ENCODE data around the gene DIPK1B. TPM values are rescaled to one million over a fixed set of nuclear protein-coding genes. Genes with fewer than 3 reads are reported as not detected.
A peak's percentile ranks its signal among the peaks of the same experiment; 100 is the strongest.
"Not testable (repeated sequence)": the region's sequence is repeated elsewhere in the genome, so short reads cannot be mapped to it uniquely, and the experiment has no call there.

DIPK1B gene
- total RNA-seq, 1 experiment from 2014 or later = 40.4 TPM

DNA sequence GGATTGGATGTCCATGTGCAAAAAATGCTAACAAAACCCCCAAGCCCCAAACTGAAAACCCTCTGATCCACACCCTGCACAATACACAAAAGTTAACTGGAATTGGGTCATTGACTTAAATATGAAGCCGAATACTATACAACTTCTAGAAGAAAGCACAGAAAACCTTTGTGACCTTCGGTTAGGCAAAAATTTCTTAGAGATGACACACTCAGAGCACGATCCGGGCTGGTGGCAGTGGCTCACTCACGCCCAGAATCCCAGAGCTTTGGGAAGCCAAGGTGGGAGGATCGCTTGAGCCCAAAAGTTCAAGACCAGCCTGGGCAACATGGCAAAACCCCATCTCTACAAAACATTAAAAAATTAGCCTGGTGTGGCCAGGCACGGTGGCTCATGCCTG is 1.8 kb upstream of the DIPK1B start:
- no peaks in the 10 kb centered on the region for H3K9me3 ChIP-seq
- H3K4me1 ChIP-seq = peaks cover 11% of the 10 kb centered on the region
- Mint-ChIP-seq H3K9me3 (ENCODE audit: unreplicated experiment) (no peaks in the 10 kb centered on the region), H3K4me3 (ENCODE audit: unreplicated experiment) (no peak overlapping the region), H3K27ac (ENCODE audit: unreplicated experiment) (no peak overlapping the region), H3K4me1 (ENCODE audit: low read depth, unreplicated experiment) (peaks cover 9% of the 10 kb centered on the region), H3K27me3 (ENCODE audit: insufficient read depth, unreplicated experiment) (no peaks in the 10 kb centered on the region), H3K36me3 (ENCODE audit: insufficient read depth, unreplicated experiment) (no peaks in the 10 kb centered on the region)
- BruUV-seq (replicated peaks) = no TSS peak
- TF ChIP-seq, protein P1, sequence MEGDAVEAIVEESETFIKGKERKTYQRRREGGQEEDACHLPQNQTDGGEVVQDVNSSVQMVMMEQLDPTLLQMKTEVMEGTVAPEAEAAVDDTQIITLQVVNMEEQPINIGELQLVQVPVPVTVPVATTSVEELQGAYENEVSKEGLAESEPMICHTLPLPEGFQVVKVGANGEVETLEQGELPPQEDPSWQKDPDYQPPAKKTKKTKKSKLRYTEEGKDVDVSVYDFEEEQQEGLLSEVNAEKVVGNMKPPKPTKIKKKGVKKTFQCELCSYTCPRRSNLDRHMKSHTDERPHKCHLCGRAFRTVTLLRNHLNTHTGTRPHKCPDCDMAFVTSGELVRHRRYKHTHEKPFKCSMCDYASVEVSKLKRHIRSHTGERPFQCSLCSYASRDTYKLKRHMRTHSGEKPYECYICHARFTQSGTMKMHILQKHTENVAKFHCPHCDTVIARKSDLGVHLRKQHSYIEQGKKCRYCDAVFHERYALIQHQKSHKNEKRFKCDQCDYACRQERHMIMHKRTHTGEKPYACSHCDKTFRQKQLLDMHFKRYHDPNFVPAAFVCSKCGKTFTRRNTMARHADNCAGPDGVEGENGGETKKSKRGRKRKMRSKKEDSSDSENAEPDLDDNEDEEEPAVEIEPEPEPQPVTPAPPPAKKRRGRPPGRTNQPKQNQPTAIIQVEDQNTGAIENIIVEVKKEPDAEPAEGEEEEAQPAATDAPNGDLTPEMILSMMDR (IDR thresholded peaks at IDR 0.05; ENCODE audit: insufficient read depth in 1 of 2, low read depth in 1 of 2, low read length in 1 of 2, severe bottlenecking in 1 of 2, unreplicated experiment in 1 of 2) = no peak
- DNase-seq = no peak
- intact Hi-C loops (cut with micrococcal nuclease; ENCODE audit: unreplicated experiment) = no loop called here
- CTCF ChIA-PET = no interaction called here
- no peaks in the 10 kb centered on the region; the same call in 1 of the 2 replicates for H3K36me3 ChIP-seq (ENCODE audit: control insufficient read depth, insufficient read depth, low read length)
- H3K27me3 ChIP-seq (replicated peaks; ENCODE audit: control insufficient read depth, insufficient read depth, low read length) = no peaks in the 10 kb centered on the region
- POLR2A ChIA-PET = no interaction called here
- no peak overlapping the region for H3K4me3 ChIP-seq (ENCODE audit: low read depth, low read length)

DNA sequence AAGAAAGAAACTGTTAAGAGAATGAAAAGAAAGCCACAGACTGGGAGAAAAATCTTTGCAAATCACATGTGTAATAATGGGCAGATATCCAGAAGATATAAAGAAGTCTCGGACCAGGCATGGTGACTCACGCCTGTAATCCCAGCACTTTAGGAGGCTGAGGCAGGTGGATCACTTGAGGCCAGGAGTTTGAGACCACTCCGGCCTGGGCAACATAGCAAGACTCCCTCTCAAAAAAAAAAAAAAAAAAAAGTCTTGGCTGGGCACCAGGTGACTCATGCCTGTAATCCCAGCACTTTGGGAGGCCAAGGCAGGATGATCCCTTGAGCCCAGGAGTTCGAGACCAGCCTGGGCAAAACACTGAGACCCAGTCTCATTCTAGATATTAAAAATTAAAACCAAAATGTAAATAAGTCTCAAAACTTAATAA is 1.1 kb upstream of the DIPK1B start:
- BruUV-seq (replicated peaks); H3K9me3 Mint-ChIP-seq (ENCODE audit: unreplicated experiment); H3K27ac Mint-ChIP-seq (ENCODE audit: unreplicated experiment); H3K4me3 ChIP-seq (ENCODE audit: low read depth, low read length); H3K9me3 ChIP-seq; H3K36me3 ChIP-seq (ENCODE audit: control insufficient read depth, insufficient read depth, low read length); H3K27me3 Mint-ChIP-seq (ENCODE audit: insufficient read depth, unreplicated experiment); POLR2A ChIA-PET; intact Hi-C loops (cut with micrococcal nuclease; ENCODE audit: unreplicated experiment); H3K36me3 Mint-ChIP-seq (ENCODE audit: insufficient read depth, unreplicated experiment); CTCF ChIA-PET; DNase-seq; H3K27me3 ChIP-seq (replicated peaks; ENCODE audit: control insufficient read depth, insufficient read depth, low read length): not testable (repeated sequence)
- peaks cover 11% of the 10 kb centered on the region for H3K4me1 ChIP-seq
- Mint-ChIP-seq H3K4me1 (ENCODE audit: low read depth, unreplicated experiment) (peaks cover 15% of the 10 kb centered on the region), H3K4me3 (ENCODE audit: unreplicated experiment) (peak overlapping the region; percentile 51)

DNA sequence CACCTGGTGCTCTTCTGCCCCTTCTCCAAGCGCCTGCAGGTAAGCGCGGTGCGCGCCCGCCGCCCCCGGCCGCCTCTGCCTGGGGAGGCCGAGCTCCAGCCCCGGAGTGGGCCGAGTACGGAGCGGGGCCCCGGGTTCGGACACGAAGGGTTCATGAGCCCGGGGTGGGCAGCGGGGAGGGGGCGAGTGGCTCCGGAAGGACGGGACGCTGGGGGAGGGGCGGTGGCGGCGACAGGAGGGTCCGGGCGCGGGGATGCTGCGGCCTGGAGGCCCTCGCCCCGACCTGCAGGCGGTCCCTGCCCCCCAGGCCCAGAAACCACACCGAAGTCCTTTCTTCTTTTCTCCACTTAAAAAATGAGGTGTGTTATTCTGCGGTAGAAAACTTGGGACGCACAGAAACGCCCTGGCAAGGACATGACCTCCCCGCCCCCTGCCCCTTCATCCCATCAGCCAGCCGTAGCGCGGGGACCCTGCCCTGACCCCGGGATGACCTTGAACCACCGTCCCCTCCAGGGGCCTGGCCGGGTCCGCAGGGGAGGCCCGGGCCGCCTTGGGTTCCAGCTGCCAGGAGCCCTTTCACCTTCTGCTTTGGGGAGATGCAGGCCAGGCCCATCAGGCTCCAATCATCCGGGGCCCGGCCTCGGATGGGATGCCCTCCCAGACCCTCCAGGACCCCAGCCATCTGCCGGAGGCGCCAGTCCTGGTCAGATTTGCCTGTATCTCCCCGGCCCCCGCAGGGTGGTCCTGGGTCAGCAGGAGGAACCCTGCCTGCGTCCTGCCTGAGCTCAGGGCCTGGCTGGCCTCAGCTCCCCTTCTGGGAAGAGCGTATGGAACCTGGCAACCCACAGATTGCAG is 545 bp downstream of the DIPK1B start:
- H3K4me3 Mint-ChIP-seq (ENCODE audit: unreplicated experiment) = peak overlapping the region; percentile 66
- intact Hi-C loops (cut with micrococcal nuclease; ENCODE audit: unreplicated experiment) = no loop called here
- no peaks in the 10 kb centered on the region for H3K36me3 Mint-ChIP-seq (ENCODE audit: insufficient read depth, unreplicated experiment)
- Histone ChIP-seq H3K9me3 (no peaks in the 10 kb centered on the region), H3K27me3 (replicated peaks; ENCODE audit: control insufficient read depth, insufficient read depth, low read length) (no peaks in the 10 kb centered on the region), H3K4me1 (peaks cover 11% of the 10 kb centered on the region), H3K4me3 (ENCODE audit: low read depth, low read length) (peak overlapping the region; percentile 85), H3K36me3 (ENCODE audit: control insufficient read depth, insufficient read depth, low read length) (peaks cover 2% of the 10 kb centered on the region)
- POLR2A ChIA-PET = interaction anchor here (0.6 to 1.1 kb wide), 3 partner anchors 16 to 129 kb away, joined by 3 to 16 read pairs (median 3); no protein-coding TSS in a partner anchor
- H3K27me3 Mint-ChIP-seq (ENCODE audit: insufficient read depth, unreplicated experiment) = no peaks in the 10 kb centered on the region
- TF ChIP-seq, protein P1 (IDR thresholded peaks at IDR 0.05; ENCODE audit: insufficient read depth in 1 of 2, low read depth in 1 of 2, low read length in 1 of 2, severe bottlenecking in 1 of 2, unreplicated experiment in 1 of 2) = no peak
- peaks cover 14% of the 10 kb centered on the region for H3K4me1 Mint-ChIP-seq (ENCODE audit: low read depth, unreplicated experiment)
- DNase-seq = no peak
- CTCF ChIA-PET = interaction anchor here (0.6 to 0.7 kb wide), 3 partner anchors 13 to 242 kb away, joined by 4 to 7 read pairs (median 5); no protein-coding TSS in a partner anchor
- no TSS peak for BruUV-seq (replicated peaks)
- no peaks in the 10 kb centered on the region for H3K9me3 Mint-ChIP-seq (ENCODE audit: unreplicated experiment)
- no peak overlapping the region for H3K27ac Mint-ChIP-seq (ENCODE audit: unreplicated experiment)
